ENCODE measurements around the gene PPDPF. TPM values are rescaled to one million over a fixed set of nuclear protein-coding genes. Genes with fewer than 3 reads are reported as not detected.
A peak's percentile ranks its signal among the peaks of the same experiment; 100 is the strongest.

PPDPF gene
- total and polyA plus RNA-seq, 2 of the 8 experiments (the other 6 are each of a cell fraction or from before 2014, with no cell fraction given) = 30.5 to 138 TPM

DNA sequence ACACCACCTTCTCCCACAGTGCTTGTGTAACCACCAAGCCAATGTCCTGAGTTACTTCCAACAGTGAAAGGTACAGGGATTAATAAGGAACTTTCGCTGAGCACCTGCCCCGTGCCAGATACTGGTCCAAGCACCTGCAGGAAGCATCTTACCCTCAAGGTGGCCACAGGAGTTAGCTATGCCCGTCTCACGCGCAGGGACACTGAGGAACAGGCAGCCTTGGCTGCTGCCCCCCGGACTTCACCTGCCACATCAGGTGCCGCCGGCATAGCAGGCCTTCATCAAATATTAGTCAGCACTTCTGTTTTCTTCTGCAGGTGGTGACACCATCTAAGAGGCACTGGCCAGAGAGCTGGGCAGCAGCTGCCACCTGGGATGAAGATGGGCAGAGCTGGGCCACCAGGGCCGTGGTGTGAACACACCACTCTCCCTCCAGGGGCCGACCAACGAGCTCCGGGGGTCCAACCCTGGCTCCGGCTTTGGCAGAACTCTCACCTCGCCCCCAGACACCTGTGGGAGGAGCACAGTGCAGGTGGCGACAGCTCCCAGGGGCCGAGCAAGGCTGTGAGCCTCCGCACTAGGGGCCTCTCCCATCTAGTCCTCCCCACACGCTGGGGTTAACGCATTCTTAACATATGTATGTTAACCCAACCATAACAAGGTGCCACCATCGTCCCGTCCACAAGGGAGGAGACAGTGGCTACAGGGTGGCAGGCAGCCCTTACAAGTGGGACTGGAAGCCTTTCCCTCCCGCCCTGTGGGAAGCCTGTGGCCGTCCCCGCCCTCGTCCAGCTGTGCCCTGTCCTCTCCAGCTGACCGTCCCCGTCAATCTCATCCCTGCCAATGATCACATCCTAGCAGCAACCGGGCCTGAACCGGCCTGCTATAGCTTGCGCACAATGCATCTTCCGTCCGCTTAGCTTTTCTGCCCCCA, 2.9 kb upstream of the PPDPF start:
- Histone ChIP-seq H3K4ac (replicated peaks; ENCODE audit: insufficient read length, low read depth, low read length) (no peak overlapping the region), H2BK120ac (replicated peaks; ENCODE audit: low read depth, low read length) (no peak overlapping the region), H3K4me1 (replicated peaks in 1 of 4; ENCODE audit: control insufficient read depth in 3 of 4, insufficient read depth in 4 of 4, low read length in 3 of 4) (peaks cover 0 to 20% (median 10%) of the 10 kb centered on the region in 4 experiments; a peak in 5 of 7 replicates), H3K79me1 (ENCODE audit: low read depth, low read length) (peaks cover 4% of the 10 kb centered on the region; the same call in 1 of the 2 replicates), H3K36me3 (ENCODE audit: control insufficient read depth in 2 of 4, insufficient read depth in 4 of 4, low read length in 3 of 4) (peaks cover 0 to 7% (median 0%) of the 10 kb centered on the region in 4 experiments; a peak in 1 of 8 replicates), H3K27ac (ENCODE audit: low read depth, low read length) (no peak overlapping the region), H3K14ac (ENCODE audit: insufficient read length) (no peak overlapping the region), H2BK20ac (ENCODE audit: low read length) (no peak overlapping the region), H3K4me3 (ENCODE audit: extremely low read depth in 1 of 4, insufficient read depth in 2 of 4, low read depth in 3 of 4, low read length in 4 of 4) (no peak overlapping the region), H4K20me1 (replicated peaks in 1 of 2; ENCODE audit: control insufficient read depth in 1 of 2, insufficient read depth in 2 of 2, low read length in 2 of 2) (peaks cover 0 to 18% of the 10 kb centered on the region in 2 experiments), H3K18ac (ENCODE audit: extremely low read depth, low read length) (no peak overlapping the region), H3K23me2 (ENCODE audit: low read depth, low read length) (peaks cover 17% of the 10 kb centered on the region; the same call in 1 of the 2 replicates), H2BK12ac (ENCODE audit: low read depth, low read length) (no peak overlapping the region; the same call in 1 of the 2 replicates), H3K27me3 (replicated peaks in 1 of 4; ENCODE audit: control insufficient read depth in 3 of 4, extremely low read depth in 1 of 4, insufficient read depth in 3 of 4, low read length in 3 of 4) (peaks cover 0 to 6% (median under 1%) of the 10 kb centered on the region in 4 experiments; a peak in 3 of 7 replicates), H3K79me2 (ENCODE audit: control insufficient read depth in 1 of 2, insufficient read depth in 2 of 2, low read length in 2 of 2) (peaks cover 0 to 4% of the 10 kb centered on the region in 2 experiments; a peak in 1 of 4 replicates), H2BK5ac (ENCODE audit: low read depth, low read length) (no peak overlapping the region), H2AFZ (ENCODE audit: low read length) (no peak overlapping the region), H4K91ac (replicated peaks; ENCODE audit: insufficient read length, low read length) (peak overlapping the region; percentile 6), H3K9ac (replicated peaks in 1 of 4; ENCODE audit: extremely low read depth in 1 of 4, low read depth in 3 of 4, low read length in 3 of 4) (no peak overlapping the region), H3K4me2 (ENCODE audit: insufficient read depth in 1 of 2, low read depth in 2 of 2, low read length in 2 of 2) (no peak overlapping the region), H4K5ac (ENCODE audit: insufficient read length, low read depth, low read length) (no peak overlapping the region), H3K23ac (ENCODE audit: insufficient read length) (no peak overlapping the region), H2AK5ac (ENCODE audit: low read depth, low read length) (no peak overlapping the region; the same call in 1 of the 2 replicates), H3K9me3 (ENCODE audit: insufficient read depth in 2 of 2, low read depth in 1 of 2, low read length in 1 of 2) (no peaks in the 10 kb centered on the region), H2BK15ac (ENCODE audit: low read length) (no peak overlapping the region), H4K8ac (ENCODE audit: extremely low read depth, insufficient read depth, low read length) (no peak overlapping the region; the same call in 1 of the 2 replicates), H3K56ac (replicated peaks; ENCODE audit: insufficient read length, low read depth, low read length) (no peak overlapping the region)
- 90% methylated on average over 29 of the region's 32 CpGs; no CpG with 5 or more reads in 1 of the 2 experiments for WGBS, 2 experiments (ENCODE audit: extremely low coverage in 1 of 2, insufficient coverage in 1 of 2, insufficient read length in 1 of 2, insufficient replicate concordance in 2 of 2, low coverage in 1 of 2, low lambda C conversion rate in 2 of 2, missing lambda C conversion rate in 1 of 2)
- ChIA-PET POLR2A (ENCODE audit: partially characterized antibody) (interaction anchor here (1.5 to 2.4 kb wide), 2 partner anchors 12 to 124 kb away, joined by 5 to 8 read pairs; no protein-coding TSS in a partner anchor), CTCF (ENCODE audit: partially characterized antibody) (interaction anchor here (0.7 to 3.0 kb wide), 11 partner anchors 9 to 76 kb away, joined by 3 to 31 read pairs (median 3); partner anchors contain the start of gene PTK6)
- DNase-seq (ENCODE audit: low read depth in 1 of 2, low spot score in 2 of 2) = no peak
- FAIRE-seq = no peak
- TF ChIP-seq POLR2A (IDR thresholded peaks at IDR 0.05; ENCODE audit: control extremely low read depth in 1 of 2, low read depth in 2 of 2, low read length in 2 of 2) (no peak), HDAC2 (IDR thresholded peaks at IDR 0.05; ENCODE audit: borderline replicate concordance in 1 of 2, low read depth in 2 of 2, low read length in 2 of 2) (no peak), NANOG (IDR thresholded peaks at IDR 0.05; ENCODE audit: insufficient read depth, low read depth, low read length, poor library complexity, severe bottlenecking) (no peak)
- TF ChIP-seq, protein P1, sequence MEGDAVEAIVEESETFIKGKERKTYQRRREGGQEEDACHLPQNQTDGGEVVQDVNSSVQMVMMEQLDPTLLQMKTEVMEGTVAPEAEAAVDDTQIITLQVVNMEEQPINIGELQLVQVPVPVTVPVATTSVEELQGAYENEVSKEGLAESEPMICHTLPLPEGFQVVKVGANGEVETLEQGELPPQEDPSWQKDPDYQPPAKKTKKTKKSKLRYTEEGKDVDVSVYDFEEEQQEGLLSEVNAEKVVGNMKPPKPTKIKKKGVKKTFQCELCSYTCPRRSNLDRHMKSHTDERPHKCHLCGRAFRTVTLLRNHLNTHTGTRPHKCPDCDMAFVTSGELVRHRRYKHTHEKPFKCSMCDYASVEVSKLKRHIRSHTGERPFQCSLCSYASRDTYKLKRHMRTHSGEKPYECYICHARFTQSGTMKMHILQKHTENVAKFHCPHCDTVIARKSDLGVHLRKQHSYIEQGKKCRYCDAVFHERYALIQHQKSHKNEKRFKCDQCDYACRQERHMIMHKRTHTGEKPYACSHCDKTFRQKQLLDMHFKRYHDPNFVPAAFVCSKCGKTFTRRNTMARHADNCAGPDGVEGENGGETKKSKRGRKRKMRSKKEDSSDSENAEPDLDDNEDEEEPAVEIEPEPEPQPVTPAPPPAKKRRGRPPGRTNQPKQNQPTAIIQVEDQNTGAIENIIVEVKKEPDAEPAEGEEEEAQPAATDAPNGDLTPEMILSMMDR (IDR thresholded peaks at IDR 0.05; ENCODE audit: control extremely low read depth in 1 of 3, insufficient read depth in 1 of 3, low read depth in 1 of 3, low read length in 3 of 3) = peak in 1 of 3 experiments; percentile 2; a peak in 1 of 4 replicates

Data from H1 (cell line).